GM18907 (cell line): ENCODE results near the gene PNMA8B.

Experiments used
- ATAC-seq: cut with Tn5 transposase; IDR thresholded peaks from one replicate; pipeline ENCODE4 v1.9.1; 2021; ENCODE audit warnings: mild to moderate bottlenecking, moderate library complexity; ENCODE audit not compliant: unreplicated experiment

PNMA8B gene

GRCh38 chr19:46487802-46488445, 7.7 kb downstream of the PNMA8B start:
- ATAC-seq = no peak

- ATAC-seq = no peak
Observed at GRCh38 chr19:46487178-46487801, 8.4 kb downstream of the PNMA8B start.

- no peak for ATAC-seq
Observed at GRCh38 chr19:46486358-46486757, 9.3 kb downstream of the PNMA8B start.

GRCh38 chr19:46484656-46485055, 11.0 kb downstream of the PNMA8B start:
- ATAC-seq = no peak

- no peak for ATAC-seq
Observed at GRCh38 chr19:46482631-46483030, 13.0 kb downstream of the PNMA8B start.

GRCh38 chr19:46481947-46482346, 13.7 kb downstream of the PNMA8B start:
- no peak for ATAC-seq

- no peak for ATAC-seq
Observed at GRCh38 chr19:46481223-46481848, 14.3 kb downstream of the PNMA8B start.

- no peak for ATAC-seq
Observed at GRCh38 chr19:46480415-46480814, 15.3 kb downstream of the PNMA8B start.

GRCh38 chr19:46478356-46478986, 17.2 kb downstream of the PNMA8B start:
- no peak for ATAC-seq

GRCh38 chr19:46475986-46476385, 19.7 kb downstream of the PNMA8B start:
- ATAC-seq = no peak

GRCh38 chr19:46474211-46474610, 21.5 kb downstream of the PNMA8B start:
- no peak for ATAC-seq

GRCh38 chr19:46472592-46472991, 23.1 kb downstream of the PNMA8B start:
- no peak for ATAC-seq

- no peak for ATAC-seq
Observed at GRCh38 chr19:46471811-46472543, 23.7 kb downstream of the PNMA8B start.

- ATAC-seq = no peak
Observed at GRCh38 chr19:46471116-46471733, 24.4 kb downstream of the PNMA8B start, which contains the start of gene PNMA8A. PNMA8A (minus strand) TSS chr19:46471563; CDS start chr19:46471035, 528 bp downstream.

- ATAC-seq = no peak
Observed at GRCh38 chr19:46470376-46470775, 25.3 kb downstream of the PNMA8B start.

GRCh38 chr19:46469541-46470185, 26.0 kb downstream of the PNMA8B start:
- no peak for ATAC-seq

GRCh38 chr19:46466536-46467196, 29.0 kb downstream of the PNMA8B start:
- no peak for ATAC-seq

- ATAC-seq = no peak
Observed at GRCh38 chr19:46463516-46463915, 32.2 kb downstream of the PNMA8B start.

- ATAC-seq = no peak
Observed at GRCh38 chr19:46461537-46461936, 34.1 kb downstream of the PNMA8B start.

- ATAC-seq = no peak
Observed at GRCh38 chr19:46460981-46461380, 34.7 kb downstream of the PNMA8B start.
